LNCAP (cell line): ENCODE measurements around the gene IL6R.

ENCODE experiments used
- CTCF ChIP-seq: fragments of 450-650 bp; IDR thresholded peaks from 2 replicates; pipeline ENCODE4 v1.5.1; 2017; ENCODE audit warnings: mild to moderate bottlenecking

Gene IL6R

GRCh38 chr1:154443274-154444013, 38.3 kb downstream of the IL6R start:
- TF ChIP-seq CTCF, result no peak

- TF ChIP-seq CTCF, result no peak
Observed at GRCh38 chr1:154445040-154445472, 39.9 kb downstream of the IL6R start.

- TF ChIP-seq CTCF, result no peak
Observed at GRCh38 chr1:154446292-154446691, 41.1 kb downstream of the IL6R start.

- no peak for TF ChIP-seq CTCF
Observed at GRCh38 chr1:154446789-154447188, 41.6 kb downstream of the IL6R start.

GRCh38 chr1:154448331-154448811, 43.2 kb downstream of the IL6R start:
- no peak for TF ChIP-seq CTCF

GRCh38 chr1:154453161-154453560, 48.0 kb downstream of the IL6R start:
- TF ChIP-seq CTCF, result no peak

- no peak for TF ChIP-seq CTCF
Observed at GRCh38 chr1:154453574-154454352, 48.6 kb downstream of the IL6R start.
